ENCODE results near the gene STAG3. TPM values are rescaled to one million over a fixed set of nuclear protein-coding genes. Genes with fewer than 3 reads are reported as not detected.
A peak's percentile ranks its signal among the peaks of the same experiment; 100 is the strongest.

The STAG3 gene
- total RNA-seq (2012; rRNA removed), result 0.28 and 0.36 TPM in 2 replicates
- 0.47 and 0.65 TPM in 2 replicates for polyA plus RNA-seq (2012; rRNA removed)
- polyA plus RNA-seq (2012; cell fraction: cytosol; rRNA removed), result 0.11 and 0.18 TPM in 2 replicates
- polyA plus RNA-seq (2012; cell fraction: nucleus; rRNA removed; ENCODE audit: low replicate concordance), result 1.4 and 1.9 TPM in 2 replicates
- Bru-seq, nascent RNA, result percentile 12 among the genes with signal in this experiment
- BruChase-seq, experiment 1, labeled RNA remaining after a 6-hour chase, result percentile 12 among the genes with signal in this experiment
- percentile 11 among the genes with signal in this experiment for BruChase-seq, experiment 2, labeled RNA remaining after a 2-hour chase
- long read RNA-seq, partial matches to known transcripts, result 0 of 5 reads
- long read RNA-seq, other reads (novel, unspliced or antisense), result 5 of 5 reads

DNA sequence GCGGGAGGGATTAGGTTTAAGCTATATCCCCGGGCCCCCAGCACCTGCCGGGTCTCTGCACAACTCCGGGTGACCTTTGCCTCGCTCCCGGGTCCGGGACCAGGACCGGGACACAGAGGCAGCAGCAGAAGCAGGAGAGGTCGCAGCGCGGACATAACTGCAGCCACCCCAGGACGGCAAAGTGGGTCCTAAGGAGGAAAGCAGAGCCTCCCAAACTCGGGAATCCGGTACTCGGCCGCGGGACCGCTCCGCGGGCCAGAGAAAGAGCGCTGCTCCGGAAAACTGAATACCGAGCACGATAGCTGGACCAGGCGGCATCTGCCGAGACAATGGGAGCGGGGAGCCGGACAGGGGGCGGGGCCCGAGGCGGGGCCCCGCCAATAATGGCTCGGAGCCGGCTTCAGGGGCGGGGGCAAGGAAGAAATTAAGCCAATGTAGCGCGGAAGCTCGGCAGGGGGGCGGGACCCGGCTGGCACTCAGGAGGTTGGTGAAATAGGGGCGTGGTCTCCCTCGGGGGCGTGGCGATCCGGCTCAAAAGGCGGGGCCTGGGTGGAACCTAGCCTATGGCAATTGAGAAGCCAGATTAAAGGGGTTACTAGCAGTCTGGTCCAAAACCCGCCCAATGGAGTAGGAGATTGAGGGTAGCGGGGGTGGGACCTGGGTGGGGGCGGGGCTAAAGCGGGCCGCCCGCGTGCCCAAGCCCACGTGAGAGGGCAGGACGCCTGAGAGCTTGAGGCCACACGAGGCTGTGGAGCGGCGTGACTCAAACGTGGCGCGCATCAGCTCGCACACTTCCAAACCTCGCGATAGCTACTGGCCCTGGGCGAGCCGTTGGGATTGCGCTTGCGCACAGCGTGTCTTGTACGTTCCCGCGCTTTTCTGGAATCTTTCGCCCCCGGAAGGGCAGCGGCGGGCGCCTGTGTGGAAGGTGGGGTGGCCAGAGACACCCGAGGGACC lies at the start of gene STAG3, which contains the start of gene GPC2:
STAG3 (plus strand) TSS at position 874 of the 957 bp plus-strand sequence. CDS start 2,639 bp downstream, outside the sequence.
GPC2 (minus strand) TSS at position 337 of the 957 bp plus-strand sequence; CDS start at position 155, 182 bp downstream.
- no peak within 1 kb of the TSS for H2BK5ac ChIP-seq (ENCODE audit: low read depth, low read length, poor library complexity, severe bottlenecking)
- no peaks in the 10 kb centered on the region for H4K20me1 ChIP-seq (ENCODE audit: insufficient read depth, low read length)
- BruUV-seq (replicated peaks), result no TSS peak
- 0 out of 2 replicates have a peak, but pooled peaks cover 2% of the 10 kb centered on the region for H3K9me1 ChIP-seq (ENCODE audit: insufficient read depth, low read length)
- in situ Hi-C loops (cut with MboI; ENCODE audit: low sequenced_read_pairs), result no loop called here
- CTCF ChIA-PET, result interaction anchor here (1.3 kb wide), 1 partner anchor 9 kb away, joined by 5 read pairs; the partner anchor contains the start of gene GAL3ST4
- intact Hi-C loops (cut with micrococcal nuclease), result no loop called here
- ATAC-seq (ENCODE audit: low read depth) (peak; percentile 99), DNase-seq (peak; percentile 95)
- peak within 1 kb of the TSS; percentile 12; the same call in 1 of the 2 replicates for H4K91ac ChIP-seq (ENCODE audit: insufficient read depth, low read depth, low read length)
- H4K8ac ChIP-seq (ENCODE audit: low read depth in 2 of 2, low read length in 2 of 2), result peak within 1 kb of the TSS; percentile 63 to 66
- H2AK5ac ChIP-seq (ENCODE audit: low read depth, low read length), result peak within 1 kb of the TSS; percentile 4; the same call in 1 of the 2 replicates
- H4K5ac ChIP-seq (ENCODE audit: low read depth, low read length), result no peak within 1 kb of the TSS
- H2BK15ac ChIP-seq (ENCODE audit: low read depth, low read length), result no peak within 1 kb of the TSS
- peak within 1 kb of the TSS; percentile 68 for H3K9ac ChIP-seq (ENCODE audit: low read depth, low read length)
- H3K23ac ChIP-seq (ENCODE audit: low read depth, low read length), result peak within 1 kb of the TSS; percentile 76; the same call in 1 of the 2 replicates
- peak within 1 kb of the TSS; percentile 69 for H3K14ac ChIP-seq (replicated peaks; ENCODE audit: low read depth, low read length)
- dilution Hi-C loops (cut with HindIII; ENCODE audit: low sequenced_read_pairs, unreplicated experiment), result no loop called here
- no peak within 1 kb of the TSS for H2BK120ac ChIP-seq (ENCODE audit: low read depth, low read length)
- H3K36me3 ChIP-seq (ENCODE audit: control insufficient read depth, insufficient read depth, low read length), result peaks cover 10% of the 10 kb centered on the region
- TF ChIP-seq RAD21 (IDR thresholded peaks at IDR 0.05; ENCODE audit: low read length), result no peak
- TF ChIP-seq, protein P1, sequence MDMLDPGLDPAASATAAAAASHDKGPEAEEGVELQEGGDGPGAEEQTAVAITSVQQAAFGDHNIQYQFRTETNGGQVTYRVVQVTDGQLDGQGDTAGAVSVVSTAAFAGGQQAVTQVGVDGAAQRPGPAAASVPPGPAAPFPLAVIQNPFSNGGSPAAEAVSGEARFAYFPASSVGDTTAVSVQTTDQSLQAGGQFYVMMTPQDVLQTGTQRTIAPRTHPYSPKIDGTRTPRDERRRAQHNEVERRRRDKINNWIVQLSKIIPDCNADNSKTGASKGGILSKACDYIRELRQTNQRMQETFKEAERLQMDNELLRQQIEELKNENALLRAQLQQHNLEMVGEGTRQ (IDR thresholded peaks at IDR 0.05; ENCODE audit: low read depth, low read length), result peak; percentile 82
- TF ChIP-seq MXI1 (IDR thresholded peaks at IDR 0.05; ENCODE audit: borderline replicate concordance, low read depth, low read length), result peak; percentile 84
- TF ChIP-seq SMC3 (IDR thresholded peaks at IDR 0.05; ENCODE audit: low read depth, low read length), result no peak
- peak; percentile 7; the same call in 1 of the 2 replicates for TF ChIP-seq CEBPB (IDR thresholded peaks at IDR 0.05; ENCODE audit: low read depth, low read length)
- no peak for TF ChIP-seq MAFK (IDR thresholded peaks at IDR 0.05; ENCODE audit: low read depth, low read length)
- TF ChIP-seq BHLHE40 (IDR thresholded peaks at IDR 0.05; ENCODE audit: low read depth, low read length), result peak; percentile 75
- peak within 1 kb of the TSS; percentile 21; the same call in 1 of the 2 replicates for H3K27ac ChIP-seq (ENCODE audit: insufficient read depth, low read length)
- POLR2A ChIA-PET (ENCODE audit: unreplicated experiment), result interaction anchor here (0.5 to 0.9 kb wide), 2 partner anchors 9 to 650 kb away, joined by 4 to 7 read pairs; partner anchors contain the start of genes EPHB4 and GAL3ST4
- WGBS, 2 experiments (ENCODE audit: extremely low coverage in 2 of 2, insufficient read length in 1 of 2), result 3% methylated on average over 60 of the region's 78 CpGs; no CpG with 5 or more reads in 1 of the 2 experiments
- H3K4ac ChIP-seq (ENCODE audit: low read depth, low read length), result peak within 1 kb of the TSS; percentile 64
- H3K56ac ChIP-seq (ENCODE audit: extremely low read depth, insufficient read depth, low read length), result peak within 1 kb of the TSS; percentile 74; the same call in 1 of the 2 replicates
- H3K4me2 ChIP-seq (ENCODE audit: low read depth, low read length), result peak within 1 kb of the TSS; percentile 61
- no peak within 1 kb of the TSS for H2BK20ac ChIP-seq (ENCODE audit: low read depth, low read length)
- peak within 1 kb of the TSS; percentile 69 for H3K4me3 ChIP-seq (ENCODE audit: insufficient read depth, low read depth, low read length)
- H3K27me3 ChIP-seq (ENCODE audit: control insufficient read depth, insufficient read depth, low read length), result no peaks in the 10 kb centered on the region
- no peaks in the 10 kb centered on the region for H3K9me3 ChIP-seq (ENCODE audit: control insufficient read depth, insufficient read depth, low read length)
- peaks cover 16 to 22% of the 10 kb centered on the region in 2 experiments for H3K79me1 ChIP-seq (ENCODE audit: low read depth in 1 of 2, low read length in 2 of 2)
- peak within 1 kb of the TSS; percentile 96 for H2AFZ ChIP-seq (replicated peaks; ENCODE audit: low read length, poor library complexity)
- peak within 1 kb of the TSS; percentile 88 for H2AK9ac ChIP-seq (replicated peaks; ENCODE audit: low read depth, low read length, poor library complexity)
- peaks cover 5% of the 10 kb centered on the region for H3K4me1 ChIP-seq (ENCODE audit: control insufficient read depth, insufficient read depth, low read length)
- no peak within 1 kb of the TSS for H3K18ac ChIP-seq (ENCODE audit: low read depth, low read length)

Measured in IMR-90 (cell line).